HUES48 (cell line): ENCODE data around the gene MUC2.

Source experiments
- H3K27ac ChIP-seq: one replicate; pipeline ENCODE4 v1.7.0; 2013; ENCODE audit warnings: low read depth, low read length, inconsistent platforms
- H3K27me3 ChIP-seq: 2 replicates; pipeline ENCODE4 v1.6.1; 2013; ENCODE audit warnings: mild to moderate bottlenecking, low read length; ENCODE audit not compliant: control insufficient read depth, insufficient read depth
- H3K36me3 ChIP-seq: 2 replicates; pipeline ENCODE4 v1.6.1; 2013; ENCODE audit warnings: low read length; ENCODE audit not compliant: control insufficient read depth, insufficient read depth
- H3K4me1 ChIP-seq: 2 replicates; pipeline ENCODE4 v1.6.1; 2013; ENCODE audit warnings: mild to moderate bottlenecking, low read length; ENCODE audit not compliant: control insufficient read depth, insufficient read depth
- H3K4me3 ChIP-seq: 2 replicates; pipeline ENCODE4 v1.5.1; 2013; ENCODE audit warnings: mild to moderate bottlenecking, low read depth, low read length
- H3K9ac ChIP-seq: 2 replicates; pipeline ENCODE4 v1.6.1; 2013; ENCODE audit warnings: mild to moderate bottlenecking, low read depth, low read length, moderate library complexity
- H3K9me3 ChIP-seq: 2 replicates; pipeline ENCODE4 v1.6.1; 2013; ENCODE audit warnings: low read length; ENCODE audit not compliant: control insufficient read depth, insufficient read depth

Gene MUC2

DNA sequence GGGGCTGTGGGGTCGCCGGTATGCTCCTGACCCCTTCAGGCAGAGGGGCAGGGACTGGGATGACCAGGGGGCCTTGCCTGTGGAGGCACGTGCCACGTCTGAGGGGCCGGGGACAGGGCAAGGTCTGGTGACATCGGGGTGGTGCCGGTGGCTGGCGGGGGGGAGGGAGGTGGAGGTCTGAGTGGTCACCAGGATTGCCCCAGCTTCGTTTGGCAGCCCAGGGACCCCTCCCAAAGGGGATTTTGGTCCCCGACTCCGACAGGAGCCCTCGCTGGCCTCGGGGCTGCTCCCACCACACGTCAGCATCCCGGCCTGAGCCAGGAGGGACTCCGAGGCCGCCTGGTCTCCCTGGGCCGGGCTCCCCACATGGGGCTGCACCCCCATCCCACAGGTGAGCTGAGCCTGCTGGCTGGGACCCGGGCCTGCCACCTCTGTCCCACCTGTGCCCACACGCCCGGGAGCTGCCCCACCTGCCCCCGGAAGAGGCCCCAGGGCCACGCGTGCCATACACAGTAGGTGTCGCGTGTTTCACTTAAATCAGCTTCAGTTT, 37.1 kb upstream of the MUC2 start:
- Histone ChIP-seq H3K9ac (no peak overlapping the region), H3K4me3 (no peak overlapping the region), H3K27ac (no peak overlapping the region), H3K27me3 (no peaks in the 10 kb centered on the region), H3K9me3 (no peaks in the 10 kb centered on the region), H3K4me1 (no peaks in the 10 kb centered on the region), H3K36me3 (no peaks in the 10 kb centered on the region)

- no peaks in the 10 kb centered on the region for H3K36me3 ChIP-seq
- H3K4me1 ChIP-seq, result no peaks in the 10 kb centered on the region
- no peaks in the 10 kb centered on the region for H3K27me3 ChIP-seq
- no peak overlapping the region for H3K9ac ChIP-seq
- H3K4me3 ChIP-seq, result no peak overlapping the region
- no peak overlapping the region for H3K27ac ChIP-seq
- no peaks in the 10 kb centered on the region for H3K9me3 ChIP-seq
Observed at GRCh38 chr11:1038361-1038760, 36.3 kb upstream of the MUC2 start.

DNA sequence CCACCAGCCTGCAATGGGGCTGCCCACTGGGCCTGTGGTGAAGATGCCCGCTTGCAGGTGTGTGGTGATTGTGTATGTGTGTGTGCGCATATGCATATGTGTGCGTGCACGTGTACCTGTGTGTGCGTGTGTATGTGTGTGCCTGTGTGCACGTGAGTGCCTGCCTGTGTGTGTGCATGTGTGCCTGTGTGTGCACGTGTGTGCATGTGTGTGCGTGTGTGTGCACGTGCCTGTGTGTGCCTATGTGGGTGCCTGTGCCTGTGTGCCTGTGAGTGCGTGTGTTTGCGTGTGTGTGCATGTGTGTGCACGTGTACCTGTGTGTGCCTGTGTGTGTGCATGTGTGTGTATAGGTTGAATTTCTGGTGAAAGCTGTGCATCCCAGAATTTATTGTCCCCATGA, 35.8 kb upstream of the MUC2 start:
- no peak overlapping the region for H3K27ac ChIP-seq

DNA sequence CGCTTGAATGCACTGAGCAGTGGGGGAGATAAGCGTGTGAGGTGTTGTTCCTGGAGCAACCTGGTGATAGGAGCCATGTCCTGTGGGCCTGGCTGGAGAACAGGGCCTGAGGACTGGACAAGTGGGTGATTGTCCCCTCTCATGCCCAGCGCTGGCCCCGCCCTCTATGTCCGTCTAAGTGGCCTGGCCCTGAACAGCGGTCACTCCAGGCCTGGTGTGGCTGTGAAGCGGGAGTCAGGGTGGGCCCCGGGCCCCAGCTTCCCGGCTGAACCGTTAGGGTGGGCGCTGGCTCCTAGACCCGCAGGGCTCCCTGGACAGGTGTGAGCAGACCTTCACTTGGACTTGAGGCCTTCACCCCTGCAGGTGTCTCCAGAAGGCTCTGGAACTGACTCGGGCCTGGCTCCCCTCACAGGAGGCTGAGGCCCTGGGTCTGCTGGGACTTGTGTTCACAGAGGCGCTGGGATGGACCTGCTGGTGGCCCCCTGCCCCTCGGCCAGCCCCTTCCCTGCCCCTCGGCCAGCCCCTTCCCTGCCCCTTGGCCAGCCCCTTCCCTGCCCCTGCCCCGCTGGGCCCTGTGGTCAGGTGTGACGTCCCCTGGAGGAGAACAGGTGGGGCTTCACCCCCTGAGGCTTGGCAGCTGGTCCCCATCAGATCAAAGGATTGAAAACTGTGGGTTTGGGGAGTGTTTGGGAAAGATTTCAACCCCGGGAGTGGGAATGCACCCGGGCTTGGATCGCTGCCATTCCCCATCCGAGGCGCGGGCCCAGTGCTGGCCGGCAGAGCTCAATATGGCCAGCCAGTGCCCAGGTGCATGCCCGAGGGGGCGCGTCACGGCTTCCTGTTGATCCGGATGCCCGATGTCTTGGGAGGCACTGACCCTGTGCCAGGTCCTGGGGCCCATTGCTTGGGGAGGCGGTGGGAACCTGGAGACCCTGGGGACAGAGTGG, 34.9 kb upstream of the MUC2 start:
- H3K4me3 ChIP-seq, result no peak overlapping the region
- no peak overlapping the region for H3K27ac ChIP-seq
- H3K36me3 ChIP-seq, result no peaks in the 10 kb centered on the region
- no peak overlapping the region for H3K9ac ChIP-seq
- no peaks in the 10 kb centered on the region for H3K9me3 ChIP-seq
- H3K4me1 ChIP-seq, result no peaks in the 10 kb centered on the region
- no peaks in the 10 kb centered on the region for H3K27me3 ChIP-seq

More for the DNA sequence above, 35.8 kb upstream of the MUC2 start:
- Histone ChIP-seq H3K4me1 (no peaks in the 10 kb centered on the region), H3K9ac (no peak overlapping the region), H3K9me3 (no peaks in the 10 kb centered on the region), H3K4me3 (no peak overlapping the region), H3K36me3 (no peaks in the 10 kb centered on the region), H3K27me3 (no peaks in the 10 kb centered on the region)

GRCh38 chr11:1040428-1041148, 34.1 kb upstream of the MUC2 start:
- H3K27ac ChIP-seq, result no peak overlapping the region
- H3K9ac ChIP-seq, result no peak overlapping the region
- H3K9me3 ChIP-seq, result no peaks in the 10 kb centered on the region
- H3K4me3 ChIP-seq, result no peak overlapping the region
- H3K27me3 ChIP-seq, result no peaks in the 10 kb centered on the region
- H3K4me1 ChIP-seq, result no peaks in the 10 kb centered on the region
- no peaks in the 10 kb centered on the region for H3K36me3 ChIP-seq

DNA sequence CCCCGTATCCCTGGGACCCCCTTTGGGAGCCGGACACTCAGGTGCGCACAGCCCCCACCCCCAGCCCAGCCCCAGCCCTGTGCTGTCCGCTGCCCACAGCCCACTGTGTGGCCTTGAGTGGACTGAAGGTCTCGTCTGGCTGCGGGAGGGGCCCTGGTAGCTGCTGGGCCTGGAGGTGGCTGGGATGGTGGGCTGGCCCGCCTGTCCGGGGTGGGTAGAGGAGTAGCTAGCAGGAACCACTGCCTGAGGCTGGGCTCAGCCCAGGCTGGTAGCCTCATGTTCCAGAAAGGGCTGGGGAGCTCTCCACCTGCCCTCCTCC, 33.6 kb upstream of the MUC2 start:
- Histone ChIP-seq H3K4me3 (no peak overlapping the region), H3K9me3 (no peaks in the 10 kb centered on the region), H3K27me3 (no peaks in the 10 kb centered on the region), H3K4me1 (no peaks in the 10 kb centered on the region), H3K27ac (no peak overlapping the region), H3K36me3 (no peaks in the 10 kb centered on the region), H3K9ac (no peak overlapping the region)

DNA sequence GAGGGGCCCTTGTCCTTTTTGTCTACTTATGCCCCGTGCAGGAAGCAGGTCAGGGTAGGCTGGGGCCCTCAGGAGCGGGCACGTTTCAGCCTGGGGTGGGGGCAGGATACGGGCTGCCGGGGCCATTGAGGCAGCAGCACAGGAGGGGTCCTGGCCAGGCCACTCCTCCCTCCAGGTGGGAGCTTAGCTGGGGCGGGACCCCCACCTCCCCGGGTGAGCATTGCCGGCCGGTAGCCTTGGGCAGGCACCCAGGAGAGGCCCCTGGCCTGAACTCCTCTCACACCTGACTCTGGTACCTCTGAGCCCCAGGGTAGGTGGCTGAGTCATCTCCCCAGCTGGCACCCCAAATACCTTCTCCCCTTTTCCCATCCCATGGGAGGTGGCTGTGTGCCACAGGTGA, 33.2 kb upstream of the MUC2 start:
- no peaks in the 10 kb centered on the region for H3K4me1 ChIP-seq
- no peak overlapping the region for H3K9ac ChIP-seq
- no peaks in the 10 kb centered on the region for H3K36me3 ChIP-seq
- no peak overlapping the region for H3K27ac ChIP-seq
- H3K9me3 ChIP-seq, result no peaks in the 10 kb centered on the region
- no peaks in the 10 kb centered on the region for H3K27me3 ChIP-seq
- H3K4me3 ChIP-seq, result no peak overlapping the region

DNA sequence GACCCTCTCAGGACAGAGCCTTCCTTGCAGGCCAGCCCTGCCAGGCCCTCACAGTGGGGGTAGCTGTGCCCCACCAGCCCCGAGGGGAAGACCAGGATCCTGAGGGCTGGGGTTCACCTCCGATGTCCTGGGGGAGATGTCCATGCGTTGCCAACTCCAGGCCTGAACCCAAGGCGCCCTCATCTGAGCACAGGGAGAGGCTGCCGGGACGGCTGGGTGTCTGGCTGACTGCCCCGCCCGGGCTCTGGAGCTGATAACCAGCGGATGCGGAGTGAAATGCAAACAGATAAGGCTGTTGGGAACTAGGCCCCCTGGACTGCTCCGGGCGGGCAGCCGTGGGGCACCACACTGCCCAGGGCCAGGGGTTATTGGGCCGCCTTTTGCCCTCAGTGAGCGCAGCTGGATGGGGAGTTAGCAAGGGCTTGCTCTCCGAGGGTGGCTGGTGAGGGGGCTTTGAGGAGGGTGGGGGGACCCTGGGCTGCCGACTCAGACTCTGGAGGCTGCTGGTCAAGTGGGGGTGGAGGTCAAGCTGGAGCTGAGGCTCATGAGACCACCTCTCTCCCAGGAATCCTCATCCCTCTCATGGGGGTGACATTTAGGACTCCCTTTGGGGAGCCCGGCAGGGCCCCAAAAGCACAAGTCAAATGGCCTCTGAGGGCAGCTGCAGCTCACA, 32.6 kb upstream of the MUC2 start:
- Histone ChIP-seq H3K4me3 (no peak overlapping the region), H3K36me3 (no peaks in the 10 kb centered on the region), H3K9me3 (no peaks in the 10 kb centered on the region), H3K27ac (no peak overlapping the region), H3K4me1 (no peaks in the 10 kb centered on the region), H3K27me3 (no peaks in the 10 kb centered on the region), H3K9ac (no peak overlapping the region)

DNA sequence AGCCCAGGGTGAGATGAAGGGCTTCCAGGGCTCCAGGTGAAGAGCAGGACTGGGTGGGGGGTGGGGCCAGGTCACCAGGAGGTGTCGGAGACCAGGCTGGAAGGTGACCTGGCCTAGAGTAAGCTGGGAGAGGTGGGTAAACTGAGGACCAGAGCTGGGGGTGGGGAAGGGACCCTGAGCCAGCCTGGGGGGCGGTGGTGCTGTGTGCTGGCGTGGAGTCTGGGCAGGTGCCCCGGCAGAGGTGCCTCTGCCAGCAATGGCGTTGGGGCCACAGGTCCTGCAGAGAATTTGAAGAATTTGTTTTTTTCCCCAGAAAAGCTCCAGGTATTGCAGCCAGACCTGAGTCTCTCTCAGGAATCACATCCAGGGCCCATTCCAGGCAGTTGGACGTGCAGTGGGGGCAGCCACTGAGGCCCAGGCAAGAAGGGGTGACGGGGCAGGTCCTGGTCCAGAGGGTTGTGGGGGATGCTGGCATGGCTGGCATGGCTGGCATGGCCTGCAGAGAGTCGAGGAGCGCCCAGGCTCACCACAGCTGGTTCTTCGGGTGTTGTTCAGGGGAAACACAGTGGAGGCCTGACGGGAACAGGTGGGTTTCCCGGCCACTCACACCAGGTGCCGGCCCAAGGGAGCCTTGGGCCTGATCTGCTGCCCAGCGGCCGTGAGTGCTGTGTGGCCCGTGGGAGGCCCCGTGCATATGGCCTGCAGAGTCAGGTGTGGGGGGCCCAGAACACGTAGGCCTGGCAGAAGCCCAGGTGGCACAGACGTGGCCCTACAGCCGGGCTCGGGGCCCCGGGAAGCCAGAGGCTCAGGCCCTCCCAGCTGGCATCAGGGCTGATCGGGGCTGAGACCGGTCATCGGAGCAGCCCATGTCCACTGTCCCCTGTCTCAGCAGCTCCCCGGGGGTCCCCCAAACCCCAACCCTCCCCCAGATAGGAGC, 31.8 kb upstream of the MUC2 start:
- no peak overlapping the region for H3K27ac ChIP-seq
- no peaks in the 10 kb centered on the region for H3K4me1 ChIP-seq

DNA sequence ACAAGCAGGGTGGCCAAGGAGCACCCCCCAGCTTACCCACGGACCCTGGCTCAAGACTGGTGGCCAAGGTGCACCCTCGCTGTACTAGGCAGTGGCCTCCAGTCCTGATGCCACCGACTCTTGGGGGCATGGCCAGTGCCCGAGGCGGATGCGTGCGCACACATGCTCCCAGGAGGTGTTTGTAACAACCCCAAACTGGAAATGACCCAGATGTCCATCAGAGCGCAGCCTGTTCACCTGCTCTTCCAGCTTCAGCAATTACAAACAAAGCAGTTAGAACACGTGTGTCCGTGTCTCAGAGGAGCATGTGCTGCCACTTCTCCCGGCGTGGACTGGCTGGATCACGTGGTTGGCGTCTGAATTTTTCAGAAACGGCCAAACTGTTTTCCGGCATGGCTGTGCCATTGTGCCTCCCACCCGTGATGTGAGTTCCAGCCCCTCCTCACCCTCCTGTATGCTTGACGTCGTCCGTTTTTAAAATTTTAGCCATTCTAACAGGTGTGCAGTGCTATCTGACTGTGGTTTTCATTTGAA, 31.0 kb upstream of the MUC2 start:
- Histone ChIP-seq H3K9me3 (no peaks in the 10 kb centered on the region), H3K4me1 (no peaks in the 10 kb centered on the region), H3K9ac (no peak overlapping the region), H3K27ac (no peak overlapping the region), H3K27me3 (no peaks in the 10 kb centered on the region), H3K4me3 (no peak overlapping the region), H3K36me3 (no peaks in the 10 kb centered on the region)

More for the DNA sequence above, 31.8 kb upstream of the MUC2 start:
- Histone ChIP-seq H3K9ac (no peak overlapping the region), H3K36me3 (no peaks in the 10 kb centered on the region), H3K27me3 (no peaks in the 10 kb centered on the region), H3K9me3 (no peaks in the 10 kb centered on the region), H3K4me3 (no peak overlapping the region)
